GM19463 (cell line): Measurements from ENCODE around the gene CDKL4.
"Not testable (repeated sequence)": the region's sequence is repeated elsewhere in the genome, so short reads cannot be mapped to it uniquely, and the experiment has no call there.

Experiments
- ATAC-seq: cut with Tn5 transposase; IDR thresholded peaks from one replicate; pipeline ENCODE4 v1.9.1; 2021; ENCODE audit warnings: mild to moderate bottlenecking, moderate library complexity; ENCODE audit not compliant: unreplicated experiment

CDKL4 gene

DNA sequence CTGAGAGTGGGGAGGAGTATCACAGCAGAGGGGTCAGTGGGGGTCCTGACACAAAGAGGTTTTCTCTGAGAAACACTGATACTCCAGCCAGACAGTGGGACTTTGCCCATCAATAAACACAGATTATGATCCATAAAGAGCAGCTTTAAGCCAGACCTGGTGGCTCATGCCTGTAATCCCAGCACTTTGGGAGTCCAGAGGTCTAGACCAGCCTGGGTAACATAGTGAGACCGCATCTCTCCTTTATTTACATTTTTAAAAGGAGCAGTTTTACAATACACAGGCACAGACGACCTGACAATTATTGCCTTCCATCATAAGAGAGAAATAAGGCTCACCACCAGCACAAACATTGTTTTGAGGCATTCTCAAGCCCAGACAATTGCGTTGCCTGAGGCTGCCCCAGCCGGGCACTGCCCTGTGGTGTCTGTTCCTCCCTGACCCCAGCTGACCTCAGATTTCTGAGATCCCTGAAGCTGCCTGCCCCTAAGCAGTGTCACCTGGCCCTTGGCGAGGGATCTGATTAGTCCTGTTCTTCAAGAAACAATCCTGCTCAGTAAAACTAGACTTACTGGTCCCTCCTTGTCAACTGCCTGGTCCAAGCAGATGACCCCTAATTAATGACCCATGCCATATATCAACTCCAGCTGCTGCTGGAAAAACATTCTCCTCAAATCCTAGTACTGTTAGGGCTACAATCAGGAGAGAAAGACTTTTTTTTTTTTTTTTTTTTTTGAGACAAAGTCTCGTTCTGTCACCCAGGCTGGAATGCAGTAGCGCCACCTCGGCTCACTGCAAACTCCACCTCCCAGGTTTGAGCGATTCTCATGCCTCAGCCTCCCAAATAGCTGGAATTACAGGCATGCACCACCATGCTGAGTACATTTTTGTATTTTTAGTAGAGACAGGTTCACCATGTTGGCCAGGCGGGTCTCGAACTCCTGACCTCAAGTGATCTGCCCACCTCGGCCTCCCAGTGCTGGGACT lies 63.5 kb downstream of the CDKL4 start:
- ATAC-seq, result no peak

DNA sequence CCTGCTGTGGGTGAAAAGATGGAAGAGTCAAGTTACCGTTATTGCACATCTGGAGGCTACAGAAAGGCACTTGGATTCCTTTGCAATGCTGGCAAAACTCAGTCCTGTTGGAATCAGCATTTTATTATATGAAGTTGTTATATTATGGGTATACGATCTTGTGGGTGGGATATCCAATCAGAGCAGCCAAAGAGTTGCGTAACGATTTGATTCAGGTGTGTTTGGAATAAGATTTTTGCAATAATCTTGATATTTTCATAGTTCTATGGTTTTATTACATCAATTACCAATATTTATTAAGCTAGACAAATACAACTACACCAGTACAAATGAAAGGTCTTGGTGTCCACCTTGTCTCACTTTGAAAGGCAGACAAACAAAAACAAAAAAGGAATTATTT lies 65.0 kb downstream of the CDKL4 start:
- ATAC-seq, result no peak

DNA sequence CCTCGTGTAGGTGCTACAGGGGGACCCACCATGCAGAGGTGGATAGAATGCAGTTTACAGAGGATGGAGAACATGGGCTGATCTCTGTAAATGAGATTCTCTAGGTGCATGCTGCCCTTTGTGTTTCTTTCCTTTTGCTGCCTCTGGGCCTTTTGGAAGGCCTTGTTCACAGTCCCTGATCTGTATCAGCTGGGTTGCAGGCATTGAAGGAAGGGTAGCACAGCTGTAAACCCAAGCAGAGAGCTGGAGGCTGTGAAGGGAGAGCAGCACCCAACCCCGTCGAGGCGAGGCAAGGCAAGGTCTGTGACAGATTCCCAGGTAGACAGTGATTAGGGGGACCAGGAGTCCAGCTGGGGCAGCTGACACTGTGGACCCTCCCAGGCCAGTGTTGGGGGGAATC lies 66.8 kb downstream of the CDKL4 start:
- no peak for ATAC-seq

DNA sequence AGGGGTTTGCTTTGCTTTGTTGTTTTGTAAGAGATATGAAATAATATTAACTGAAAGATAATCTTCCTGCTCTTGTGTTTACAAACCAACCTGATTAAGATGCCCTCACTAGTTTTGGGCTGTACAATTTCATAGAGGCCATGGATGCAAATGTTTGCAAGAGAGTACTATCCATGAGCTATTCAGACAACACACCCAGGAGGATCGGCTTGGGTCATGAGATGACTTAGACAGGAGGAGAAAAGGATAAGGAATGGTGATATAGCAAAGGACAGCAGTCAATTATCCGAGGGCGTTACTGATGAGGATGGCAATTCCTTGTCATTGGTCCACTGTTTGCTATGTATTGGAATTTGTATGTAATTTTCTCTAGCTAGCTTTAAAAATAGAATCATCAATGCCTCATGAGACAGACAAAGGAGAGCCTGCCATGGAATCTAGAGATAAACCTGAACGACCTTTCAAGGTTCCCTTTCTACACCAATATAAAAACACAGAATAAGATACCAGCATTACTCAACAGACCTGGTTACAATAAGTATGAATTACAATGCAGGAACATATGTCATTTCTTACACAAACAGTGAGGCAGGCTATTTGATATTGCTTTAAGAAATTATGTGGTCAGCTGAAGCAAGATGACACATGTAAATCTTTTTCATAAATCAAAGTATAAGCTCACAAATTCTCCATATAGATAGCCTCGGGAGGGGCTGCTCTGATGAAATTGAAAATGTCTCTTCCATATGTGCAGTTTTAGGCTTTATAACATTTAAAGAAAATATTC lies 68.6 kb downstream of the CDKL4 start:
- ATAC-seq, result no peak

DNA sequence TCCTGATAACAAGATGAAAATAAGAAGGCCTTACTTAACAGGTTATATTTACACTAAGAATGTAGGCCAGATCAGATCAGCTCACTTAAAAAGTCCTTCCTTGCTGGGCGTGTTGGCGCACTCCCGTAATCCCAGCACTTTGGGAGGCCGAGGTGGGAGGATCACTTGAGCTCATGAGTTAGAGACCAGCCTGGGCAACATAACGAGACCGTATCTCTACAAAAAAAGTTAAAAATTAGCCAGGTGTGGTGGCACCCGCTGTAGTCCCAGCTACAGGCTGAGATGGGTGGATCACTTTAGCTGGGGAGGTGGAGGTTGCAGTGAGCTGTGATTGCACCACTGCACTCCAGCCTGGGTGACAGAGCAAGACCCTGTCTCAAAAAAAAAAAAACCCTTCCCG lies 69.7 kb downstream of the CDKL4 start:
- no peak for ATAC-seq

DNA sequence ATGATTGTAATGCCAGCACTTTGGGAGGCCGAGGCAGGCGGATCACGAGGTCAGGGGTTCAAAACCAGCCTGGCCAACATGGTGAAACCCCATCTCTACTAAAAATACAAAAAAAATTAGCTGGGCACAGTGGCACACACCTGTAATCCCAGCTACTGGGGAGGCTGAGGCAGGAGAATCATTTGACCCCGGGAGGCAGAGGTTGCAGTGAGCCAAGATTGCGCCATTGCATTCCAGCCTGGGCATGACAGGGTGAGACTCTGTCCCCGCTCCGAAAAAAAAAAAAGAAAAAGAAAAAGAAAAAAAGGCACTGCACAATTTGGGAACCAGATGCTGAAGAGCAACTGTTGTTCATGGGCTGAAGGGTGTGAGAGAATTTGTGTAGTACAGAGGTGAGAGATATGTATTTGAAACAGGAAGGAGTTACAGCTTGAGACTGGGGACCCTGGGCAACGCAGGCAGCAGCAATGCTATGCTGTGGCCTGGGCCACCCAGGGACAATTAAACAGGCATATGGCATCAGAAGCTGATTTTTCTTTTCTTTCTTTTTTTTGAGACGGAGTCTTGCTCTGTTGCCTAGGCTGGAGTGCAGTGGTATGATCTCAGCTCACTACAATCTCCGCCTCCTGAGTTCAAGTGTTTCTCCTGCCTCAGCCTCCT lies 71.6 kb downstream of the CDKL4 start:
- not testable (repeated sequence) for ATAC-seq

DNA sequence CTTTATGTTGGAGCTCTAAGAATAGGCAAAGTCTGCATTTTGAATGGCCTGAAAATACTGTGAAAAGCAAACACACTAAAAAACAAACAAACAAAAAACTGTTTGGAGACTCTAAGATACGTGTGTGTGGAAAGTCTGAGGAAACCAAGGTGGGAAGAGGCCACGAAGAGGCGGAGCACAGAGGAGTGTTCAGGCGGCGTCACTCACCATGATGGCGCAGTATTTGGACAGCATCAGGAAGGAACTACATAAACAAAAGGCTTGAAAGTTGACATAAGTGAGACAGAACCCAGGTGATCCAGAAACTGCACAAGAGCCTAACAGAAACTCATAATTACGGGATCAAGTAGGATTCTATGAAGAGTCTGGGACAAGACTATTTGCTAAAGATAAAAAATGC lies 72.1 kb downstream of the CDKL4 start:
- ATAC-seq, result no peak

DNA sequence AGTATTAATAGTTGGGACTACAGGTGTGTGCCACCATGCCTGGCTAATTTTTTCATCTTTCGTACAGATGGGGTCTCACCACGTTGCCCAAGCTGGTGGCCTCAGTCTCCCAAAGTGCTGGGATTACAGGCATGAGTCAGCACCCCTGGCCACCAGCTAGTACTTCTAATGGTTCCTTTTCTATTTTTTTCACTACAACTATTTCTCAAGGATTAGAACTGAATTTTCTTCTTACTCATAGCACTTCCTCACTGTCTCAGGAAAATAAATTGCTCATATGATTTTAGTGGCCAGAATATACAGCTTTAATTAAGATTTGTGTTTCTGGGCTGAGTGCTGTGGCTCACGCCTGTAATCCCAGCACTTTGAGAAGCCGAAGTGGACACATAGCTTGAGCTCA lies 79.7 kb downstream of the CDKL4 start:
- ATAC-seq, result no peak

DNA sequence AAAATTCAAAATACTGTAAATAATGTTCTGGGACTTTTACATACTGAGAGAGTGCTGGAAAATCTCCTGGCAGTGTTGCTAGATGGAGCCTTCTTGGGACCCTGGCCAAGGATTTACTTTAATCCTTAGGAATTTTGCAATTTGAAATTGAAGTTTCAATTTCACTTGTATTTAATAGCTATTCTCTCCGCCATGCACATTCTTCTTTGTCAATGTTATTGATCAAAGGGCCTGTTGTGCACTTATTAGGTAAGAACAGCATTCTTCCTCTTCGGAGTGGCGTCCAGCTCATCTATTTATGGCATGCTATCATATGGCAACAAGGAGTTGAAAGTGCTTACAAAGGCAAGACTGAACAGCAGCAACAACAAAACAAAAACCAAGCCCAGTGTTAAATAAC lies 82.8 kb downstream of the CDKL4 start:
- ATAC-seq, result no peak

DNA sequence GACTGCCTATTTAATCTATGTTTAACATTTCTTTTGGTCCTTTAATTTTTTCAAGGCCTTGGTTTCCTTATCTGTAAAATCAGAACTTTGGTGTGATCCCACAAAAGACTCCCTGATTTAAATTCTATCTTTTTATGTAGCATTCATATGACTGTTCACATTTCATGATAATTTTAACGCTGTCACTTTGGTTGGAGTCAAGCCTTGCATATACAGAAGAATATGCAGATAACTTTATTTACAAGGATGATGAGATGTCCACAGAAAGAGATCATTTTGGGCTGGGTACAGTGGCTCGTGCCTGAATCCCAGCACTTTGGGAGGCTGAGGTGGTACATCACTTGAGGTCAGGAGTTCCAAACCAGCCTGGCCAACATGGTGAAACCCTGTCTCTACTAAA lies 84.5 kb downstream of the CDKL4 start:
- ATAC-seq, result no peak

DNA sequence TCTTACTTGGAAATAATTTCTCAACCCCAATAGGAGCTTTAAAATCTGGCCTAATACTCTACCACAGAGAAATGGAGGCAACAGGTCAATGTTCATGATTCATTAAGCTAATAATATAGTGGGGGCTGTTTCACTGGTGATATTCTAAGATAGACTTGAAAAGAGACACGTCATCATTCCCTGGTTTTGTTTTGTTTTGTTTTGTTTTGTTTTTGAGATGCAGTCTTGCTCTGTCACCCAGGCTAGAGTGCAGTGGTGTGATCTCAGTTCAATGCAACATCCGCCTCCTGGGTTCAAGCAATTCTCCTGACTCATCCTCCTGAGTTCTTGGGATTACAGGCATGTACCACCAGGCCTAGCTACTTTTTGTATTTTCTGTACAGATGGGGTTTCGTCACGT lies 85.4 kb downstream of the CDKL4 start:
- ATAC-seq, result no peak

DNA sequence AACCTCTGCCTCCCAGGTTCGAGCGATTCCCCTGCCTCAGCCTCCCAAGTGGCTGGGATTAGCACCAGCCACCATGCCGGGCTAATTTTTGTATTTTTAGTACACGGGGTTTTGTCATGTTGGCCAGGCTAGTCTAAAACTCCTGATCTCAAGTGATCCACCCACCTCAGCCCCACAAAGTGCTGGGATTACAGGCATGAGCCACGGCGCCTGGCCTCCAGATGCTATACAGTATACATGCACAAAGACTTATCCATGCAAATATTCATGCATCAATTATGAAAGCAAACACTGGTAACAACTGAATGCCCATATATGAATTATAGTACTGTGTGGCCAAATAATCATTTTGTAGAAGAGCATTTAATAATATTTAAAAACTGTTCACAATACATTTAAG lies 86.9 kb downstream of the CDKL4 start:
- ATAC-seq, result no peak

DNA sequence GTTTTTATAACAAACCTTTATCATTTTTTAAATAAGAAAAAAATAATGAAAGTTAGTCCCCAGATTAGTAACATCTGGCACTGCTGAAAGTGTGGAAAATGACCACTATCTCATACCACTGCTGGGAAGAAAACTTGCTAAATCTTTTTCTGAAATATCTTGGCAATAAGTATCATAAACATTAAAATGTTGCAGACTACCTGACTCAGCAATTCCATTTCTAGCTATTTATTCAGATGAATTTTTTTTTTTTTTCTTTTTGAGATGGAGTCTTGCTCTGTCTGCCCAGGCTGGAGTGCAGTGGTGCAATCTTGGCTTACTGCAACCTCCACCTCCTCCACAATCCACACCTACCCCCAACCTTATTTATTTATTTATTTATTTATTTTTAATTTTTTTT lies 87.7 kb downstream of the CDKL4 start:
- no peak for ATAC-seq

DNA sequence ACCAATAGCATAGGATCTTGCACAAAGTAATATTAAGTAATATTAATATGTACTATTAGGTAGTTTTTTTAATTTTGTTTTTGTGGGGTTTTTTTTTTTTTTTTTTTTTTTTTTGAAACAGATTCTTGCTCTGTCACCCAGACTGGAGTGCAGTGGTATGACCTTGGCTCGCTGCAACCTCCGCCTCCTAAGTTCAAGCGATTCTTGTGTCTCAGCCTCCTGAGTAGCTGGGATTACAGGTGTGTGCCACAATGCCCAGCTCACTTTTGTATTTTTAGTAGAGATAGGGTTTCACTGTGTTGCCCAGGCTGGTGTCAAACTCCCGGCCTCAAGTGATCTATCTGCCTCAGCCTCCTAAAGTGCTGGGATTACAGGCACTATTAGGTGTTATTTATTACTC lies 88.2 kb downstream of the CDKL4 start:
- not testable (repeated sequence) for ATAC-seq

DNA sequence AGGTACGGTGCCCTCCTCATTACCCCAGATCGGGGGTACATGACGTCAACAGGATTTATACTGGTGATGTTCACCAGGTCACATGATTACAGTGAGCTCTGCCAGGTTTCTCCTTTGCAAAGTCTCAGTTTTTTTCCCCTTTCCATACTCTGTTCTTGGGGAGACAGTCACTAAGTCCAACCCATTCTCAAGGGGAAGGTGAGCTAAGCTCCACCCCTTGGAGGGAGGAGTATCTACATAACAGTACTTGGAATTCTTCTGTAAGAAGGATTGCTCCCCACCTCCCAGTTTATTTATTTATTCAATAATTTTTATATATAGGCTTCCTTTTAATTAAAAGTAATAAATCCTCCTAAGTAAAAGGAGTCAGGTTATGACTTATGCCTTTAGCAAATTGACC lies 88.8 kb downstream of the CDKL4 start:
- no peak for ATAC-seq

DNA sequence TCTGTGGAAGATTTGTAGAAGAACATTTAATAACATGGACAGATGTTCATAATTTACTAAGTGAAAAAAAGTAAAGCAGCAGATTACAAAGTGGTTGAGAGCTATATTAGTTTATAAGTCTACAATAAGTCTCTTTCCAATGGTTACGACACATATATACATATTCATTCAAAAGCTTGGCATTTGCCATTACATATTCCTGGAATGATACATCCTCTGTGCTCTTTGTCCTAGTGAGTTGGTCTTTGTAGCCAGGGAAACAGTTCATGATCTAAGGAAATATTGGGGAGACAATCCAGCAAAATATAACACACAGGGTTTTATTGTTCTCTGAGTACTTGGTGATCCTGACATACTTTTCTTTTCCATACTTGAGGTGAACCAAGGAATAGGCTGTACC lies 90.5 kb downstream of the CDKL4 start:
- no peak for ATAC-seq

DNA sequence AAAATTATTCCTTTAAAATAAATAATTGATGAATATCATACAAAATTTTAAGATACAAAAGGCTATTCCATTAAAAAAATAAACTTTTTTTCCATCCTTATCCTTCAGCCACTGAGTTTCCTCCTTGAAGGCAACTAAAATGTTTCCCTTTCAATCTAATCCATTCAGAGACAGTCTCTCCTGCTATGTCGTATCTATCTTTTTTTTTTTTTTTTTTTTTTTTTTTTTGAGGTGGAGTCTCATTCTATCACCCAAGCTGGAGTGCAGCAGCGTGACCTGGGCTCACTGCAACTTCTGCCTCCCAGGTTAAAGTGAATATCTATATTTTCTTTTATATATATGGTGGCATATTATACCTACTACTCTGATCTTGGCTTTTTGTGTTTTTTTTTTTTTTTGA lies 91.3 kb downstream of the CDKL4 start:
- no peak for ATAC-seq

DNA sequence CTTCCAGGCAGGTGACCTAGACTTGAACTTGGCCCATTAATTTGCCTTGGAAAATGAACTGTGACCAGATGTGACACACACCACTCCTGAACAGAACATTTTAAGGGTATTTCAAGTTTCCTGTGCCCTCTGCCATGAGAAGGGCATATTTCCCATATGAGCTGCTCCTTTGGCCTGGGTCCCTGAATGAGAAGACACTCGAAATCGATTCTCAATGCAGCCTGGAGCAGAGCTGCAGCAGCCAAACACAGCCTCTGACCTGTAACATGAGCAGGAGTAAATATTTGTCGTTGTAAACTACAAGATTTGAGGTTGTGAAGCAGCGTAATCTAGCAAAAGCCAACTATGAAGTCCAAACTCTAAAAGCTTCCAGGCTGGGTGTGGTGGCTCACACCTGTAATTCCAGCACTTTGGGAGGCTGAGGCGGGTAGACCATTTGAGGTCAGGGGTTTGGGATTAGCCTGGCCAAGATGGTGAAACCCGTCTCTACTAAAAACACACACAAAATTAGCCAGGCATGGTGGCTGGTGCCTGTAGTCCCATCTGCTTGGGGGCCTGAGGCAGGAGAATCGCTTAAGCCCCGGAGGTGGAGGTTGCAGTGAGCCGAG lies 92.8 kb downstream of the CDKL4 start:
- no peak for ATAC-seq

DNA sequence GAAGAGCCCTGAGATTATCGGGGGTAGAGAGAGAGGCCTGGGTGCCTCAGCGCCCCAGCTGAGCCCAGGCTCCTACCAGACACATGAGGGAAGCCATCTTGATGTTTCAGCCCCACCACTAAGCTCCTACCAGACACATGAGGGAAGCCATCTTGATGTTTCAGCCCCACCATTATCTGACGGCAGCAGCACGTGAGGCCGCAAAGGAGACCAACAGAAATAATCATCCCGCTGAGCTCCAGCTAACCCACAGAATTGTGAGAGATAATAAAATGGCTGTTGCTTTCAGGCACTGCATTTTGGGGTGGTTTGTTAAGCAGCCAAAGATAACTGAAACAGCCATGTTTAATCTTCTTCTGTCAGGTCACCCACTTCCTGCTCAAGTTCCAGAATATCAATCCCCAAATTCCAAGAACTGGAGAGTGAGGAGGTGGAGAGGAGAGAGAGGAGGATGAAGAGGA lies 93.6 kb downstream of the CDKL4 start:
- ATAC-seq, result no peak

DNA sequence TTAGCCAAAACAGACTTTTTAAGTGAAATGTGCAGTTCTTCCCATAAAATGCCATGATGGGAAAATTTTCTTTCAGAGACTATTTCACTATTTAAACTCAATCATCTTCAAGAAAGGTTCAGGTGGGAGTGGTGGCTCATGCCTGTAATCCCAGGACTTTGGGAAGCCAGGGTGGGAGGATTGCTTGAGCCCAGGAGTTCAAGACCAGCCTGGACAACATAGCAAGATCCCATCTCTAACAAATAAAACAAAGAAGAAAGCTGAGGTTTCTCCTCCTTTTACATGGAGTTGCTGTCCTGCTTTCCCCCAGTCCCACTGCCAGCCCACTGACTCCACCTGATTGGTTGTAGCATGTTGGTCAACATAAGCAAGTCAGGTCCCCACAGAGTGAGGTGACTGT lies 97.1 kb downstream of the CDKL4 start:
- no peak for ATAC-seq

DNA sequence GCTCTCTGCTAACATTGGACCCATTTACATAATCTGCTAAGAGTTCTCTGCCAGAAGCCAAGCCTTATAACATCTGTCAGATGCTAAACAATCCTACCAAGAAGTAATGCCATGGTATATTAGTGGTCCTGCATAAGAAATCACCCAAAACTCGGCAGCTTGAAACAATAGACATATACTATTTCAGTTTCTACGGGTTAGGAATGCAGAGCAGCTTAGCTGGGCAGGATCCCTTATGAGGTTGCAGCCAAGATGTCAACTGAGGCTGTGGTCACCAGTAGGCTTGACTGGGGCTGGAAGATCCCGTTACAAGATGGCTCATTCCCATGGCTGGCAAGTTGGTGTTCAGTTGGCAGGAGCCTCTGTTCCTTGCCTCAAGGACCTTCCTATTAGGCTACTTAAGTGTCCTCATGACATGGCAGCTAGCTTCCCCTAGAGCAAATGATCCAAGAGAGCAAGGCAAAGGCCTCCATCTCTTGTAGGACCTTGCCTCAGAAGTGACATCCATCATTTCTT lies 97.8 kb downstream of the CDKL4 start:
- ATAC-seq, result no peak
